M059J (cell line): Measurements from ENCODE around the gene NDEL1. TPM values are rescaled to one million over a fixed set of nuclear protein-coding genes. Genes with fewer than 3 reads are reported as not detected.

Source experiments
- DNase-seq: peaks from one replicate; pipeline ENCODE4 v3.0.0-alpha.2; 2012; ENCODE audit warnings: low read depth
- total RNA-seq: library from RNA; depleted of rRNA; stranded (reverse); fragments of >200 nt; shearing (Covaris generic); gene quantifications from 2 replicates; pipeline ENCODE4 v1.2.3, GENCODE V29; 2014

The NDEL1 gene
- total RNA-seq, 1 experiment from 2014 or later, result 39.5 TPM

GRCh38 chr17:8413938-8414337 lies 21.7 kb upstream of the NDEL1 start:
- no peak for DNase-seq

- DNase-seq, result no peak
Observed at GRCh38 chr17:8417806-8418205, 17.9 kb upstream of the NDEL1 start.

- DNase-seq, result no peak
Observed at GRCh38 chr17:8418471-8418870, 17.2 kb upstream of the NDEL1 start.

- no peak for DNase-seq
Observed at GRCh38 chr17:8419305-8419704, 16.4 kb upstream of the NDEL1 start.

- DNase-seq, result peak; percentile 92
Observed at GRCh38 chr17:8420041-8420934, 15.4 kb upstream of the NDEL1 start.

- peak; percentile 76 for DNase-seq
Observed at GRCh38 chr17:8421571-8421970, 14.1 kb upstream of the NDEL1 start.

- no peak for DNase-seq
Observed at GRCh38 chr17:8426094-8426720, 9.5 kb upstream of the NDEL1 start.

- DNase-seq, result no peak
Observed at GRCh38 chr17:8426802-8427201, 8.9 kb upstream of the NDEL1 start.

- DNase-seq, result peak; percentile 89
Observed at GRCh38 chr17:8430966-8431365, 4.7 kb upstream of the NDEL1 start.

GRCh38 chr17:8436169-8436843 lies 622 bp downstream of the NDEL1 start:
- DNase-seq, result peak; percentile 65

- DNase-seq, result peak; percentile 4
Observed at GRCh38 chr17:8436844-8437171, 1.1 kb downstream of the NDEL1 start.

GRCh38 chr17:8438441-8438840 lies 2.8 kb downstream of the NDEL1 start:
- DNase-seq, result no peak

GRCh38 chr17:8439681-8440080 lies 4.0 kb downstream of the NDEL1 start:
- DNase-seq, result no peak

- no peak for DNase-seq
Observed at GRCh38 chr17:8441690-8442089, 6.0 kb downstream of the NDEL1 start.

- no peak for DNase-seq
Observed at GRCh38 chr17:8442310-8442709, 6.6 kb downstream of the NDEL1 start.

- no peak for DNase-seq
Observed at GRCh38 chr17:8443756-8444155, 8.1 kb downstream of the NDEL1 start.

GRCh38 chr17:8444494-8444893 lies 8.8 kb downstream of the NDEL1 start:
- no peak for DNase-seq

GRCh38 chr17:8445536-8445935 lies 9.9 kb downstream of the NDEL1 start:
- DNase-seq, result no peak

GRCh38 chr17:8447799-8448198 lies 12.1 kb downstream of the NDEL1 start:
- DNase-seq, result no peak

GRCh38 chr17:8448310-8448709 lies 12.6 kb downstream of the NDEL1 start:
- no peak for DNase-seq

GRCh38 chr17:8451933-8452614 lies 16.4 kb downstream of the NDEL1 start:
- DNase-seq, result no peak

- no peak for DNase-seq
Observed at GRCh38 chr17:8453326-8453725, 17.6 kb downstream of the NDEL1 start.
